H1 (cell line): ENCODE results near the gene SASS6. TPM values are rescaled to one million over a fixed set of nuclear protein-coding genes. Genes with fewer than 3 reads are reported as not detected.

Experiments used
- CTCF ChIA-PET: fragments of 300-600 bp; sonication (Branson Sonifier 250); formaldehyde crosslinking; loops from one replicate; lab custom pipeline; 2021; ENCODE audit not compliant: partially characterized antibody; lab: Charles Lee
- POLR2A ChIA-PET: fragments of 300-600 bp; sonication (Branson Sonifier 250); formaldehyde crosslinking; loops from one replicate; lab custom pipeline; 2021; ENCODE audit warnings: inconsistent platforms; ENCODE audit not compliant: partially characterized antibody; lab: Charles Lee
- DNase-seq, 2 experiments: peaks; one replicate each; pipeline versions ENCODE4 v3.0.0 to v3.0.0-alpha.2; 2010 to 2022; ENCODE audit warnings: low spot score in 2 of 2, low read depth in 1 of 2, mixed read lengths in 1 of 2
- FAIRE-seq: peaks from 2 replicates; lab custom pipeline; 2011; peaks lifted over from hg19 to GRCh38; lab: Jason Lieb, UNC
- H2AFZ ChIP-seq: 2 replicates; pipeline ENCODE4 v1.8.1; 2012; ENCODE audit warnings: low read length, inconsistent platforms
- H2AK5ac ChIP-seq: 2 replicates; pipeline ENCODE4 v1.6.1; 2013; ENCODE audit warnings: low read depth, low read length
- H2BK120ac ChIP-seq: replicated peaks from 2 replicates; pipeline ENCODE3; 2013; ENCODE audit warnings: low read depth, low read length, inconsistent platforms
- H2BK12ac ChIP-seq: 2 replicates; pipeline ENCODE4 v1.6.1; 2013; ENCODE audit warnings: low read depth, low read length
- H2BK15ac ChIP-seq: 2 replicates; pipeline ENCODE4 v1.6.1; 2013; ENCODE audit warnings: low read length
- H2BK20ac ChIP-seq: 2 replicates; pipeline ENCODE4 v1.6.1; 2013; ENCODE audit warnings: low read length
- H2BK5ac ChIP-seq: 2 replicates; pipeline ENCODE4 v1.6.1; 2013; ENCODE audit warnings: low read depth, low read length
- H3K14ac ChIP-seq: 2 replicates; pipeline ENCODE4 v1.6.1; 2013; ENCODE audit warnings: inconsistent platforms; ENCODE audit not compliant: insufficient read length
- H3K18ac ChIP-seq: 2 replicates; pipeline ENCODE4 v1.6.1; 2013; ENCODE audit warnings: low read length; ENCODE audit errors: extremely low read depth
- H3K23ac ChIP-seq: 2 replicates; pipeline ENCODE4 v1.6.1; 2013; ENCODE audit warnings: inconsistent platforms; ENCODE audit not compliant: insufficient read length
- H3K23me2 ChIP-seq: 2 replicates; pipeline ENCODE4 v1.6.1; 2013; ENCODE audit warnings: low read depth, low read length
- H3K27ac ChIP-seq: 2 replicates; pipeline ENCODE4 v1.6.1; 2011; ENCODE audit warnings: low read depth, low read length, inconsistent platforms
- H3K27me3 ChIP-seq, 4 experiments: replicated peaks in 1 of 4; 1 replicate in 1 of 4; 2 replicates in 3 of 4; pipeline versions ENCODE4 v1.6.1 to v1.8.1; 2011 to 2013; ENCODE audit warnings: low read length in 3 of 4, mild to moderate bottlenecking in 3 of 4, inconsistent platforms in 2 of 4, mixed read lengths in 2 of 4, moderate library complexity in 1 of 4; ENCODE audit not compliant: control insufficient read depth in 3 of 4, insufficient read depth in 3 of 4; ENCODE audit errors: extremely low read depth in 1 of 4
- H3K36me3 ChIP-seq, 4 experiments: 2 replicates each; pipeline versions ENCODE4 v1.6.1 to v1.8.1; 2011 to 2013; ENCODE audit warnings: mild to moderate bottlenecking in 4 of 4, low read length in 3 of 4, moderate library complexity in 2 of 4, control low read depth in 1 of 4, inconsistent platforms in 1 of 4; ENCODE audit not compliant: insufficient read depth in 4 of 4, control insufficient read depth in 2 of 4
- H3K4ac ChIP-seq: replicated peaks from 2 replicates; pipeline ENCODE3; 2013; ENCODE audit warnings: low read length, low read depth, mixed read lengths, inconsistent platforms; ENCODE audit not compliant: insufficient read length
- H3K4me1 ChIP-seq, 4 experiments: replicated peaks in 1 of 4; 1 replicate in 1 of 4; 2 replicates in 3 of 4; pipeline versions ENCODE4 v1.6.1 to v1.8.1; 2011 to 2013; ENCODE audit warnings: low read length in 3 of 4, inconsistent platforms in 2 of 4, mixed read lengths in 1 of 4; ENCODE audit not compliant: insufficient read depth in 4 of 4, control insufficient read depth in 3 of 4
- H3K4me2 ChIP-seq, 2 experiments: 2 replicates each; pipeline versions ENCODE4 v1.6.1 to v1.8.1; 2011 to 2013; ENCODE audit warnings: low read depth in 2 of 2, low read length in 2 of 2, control low read depth in 1 of 2, inconsistent platforms in 1 of 2, mild to moderate bottlenecking in 1 of 2; ENCODE audit not compliant: insufficient read depth in 1 of 2
- H3K4me3 ChIP-seq, 4 experiments: fragments of 200-600, 300-600 bp in 1 of 4; sonication (generic), shearing (Covaris generic), sonication (Bioruptor Twin) in 1 of 4; 2 replicates each; pipeline versions ENCODE4 v1.5.1 to v1.8.1; 2011 to 2016; ENCODE audit warnings: low read length in 4 of 4, low read depth in 3 of 4, control low read depth in 2 of 4, inconsistent platforms in 2 of 4, mild to moderate bottlenecking in 2 of 4, mixed read lengths in 1 of 4, moderate library complexity in 1 of 4; ENCODE audit not compliant: insufficient read depth in 2 of 4; ENCODE audit errors: extremely low read depth in 1 of 4
- H3K56ac ChIP-seq: replicated peaks from 2 replicates; pipeline ENCODE3; 2013; ENCODE audit warnings: low read depth, mild to moderate bottlenecking, mixed read lengths, low read length, inconsistent platforms; ENCODE audit not compliant: insufficient read length
- H3K79me1 ChIP-seq: 2 replicates; pipeline ENCODE4 v1.6.1; 2013; ENCODE audit warnings: low read depth, low read length, control low read depth
- H3K79me2 ChIP-seq, 2 experiments: 2 replicates each; pipeline versions ENCODE4 v1.6.1 to v1.8.1; 2012 to 2013; ENCODE audit warnings: low read length in 2 of 2, mild to moderate bottlenecking in 2 of 2, inconsistent platforms in 1 of 2; ENCODE audit not compliant: insufficient read depth in 2 of 2, control insufficient read depth in 1 of 2
- H3K9ac ChIP-seq, 4 experiments: replicated peaks in 1 of 4; 1 replicate in 1 of 4; 2 replicates in 3 of 4; pipeline versions ENCODE4 v1.6.1 to v1.8.1; 2011 to 2013; ENCODE audit warnings: low read depth in 3 of 4, low read length in 3 of 4, control low read depth in 2 of 4, mild to moderate bottlenecking in 2 of 4, moderate library complexity in 2 of 4, inconsistent platforms in 1 of 4; ENCODE audit errors: extremely low read depth in 1 of 4
- H3K9me3 ChIP-seq, 2 experiments: 2 replicates each; pipeline versions ENCODE4 v1.6.1 to v1.8.1; 2012 to 2013; ENCODE audit warnings: mild to moderate bottlenecking in 2 of 2, moderate library complexity in 2 of 2, control low read depth in 1 of 2, inconsistent platforms in 1 of 2, low read depth in 1 of 2, low read length in 1 of 2, mixed read lengths in 1 of 2; ENCODE audit not compliant: insufficient read depth in 2 of 2
- H4K20me1 ChIP-seq, 2 experiments: replicated peaks in 1 of 2; 2 replicates each; pipeline versions ENCODE3 to v1.8.1; 2011 to 2013; ENCODE audit warnings: inconsistent platforms in 2 of 2, low read length in 2 of 2, mild to moderate bottlenecking in 1 of 2; ENCODE audit not compliant: insufficient read depth in 2 of 2, control insufficient read depth in 1 of 2
- H4K5ac ChIP-seq: 2 replicates; pipeline ENCODE4 v1.6.1; 2013; ENCODE audit warnings: low read length, low read depth, mixed read lengths, inconsistent platforms; ENCODE audit not compliant: insufficient read length
- H4K8ac ChIP-seq: 2 replicates; pipeline ENCODE4 v1.8.0; 2013; ENCODE audit warnings: mild to moderate bottlenecking, moderate library complexity, low read length, inconsistent platforms; ENCODE audit not compliant: insufficient read depth; ENCODE audit errors: extremely low read depth
- H4K91ac ChIP-seq: replicated peaks from 2 replicates; pipeline ENCODE3; 2013; ENCODE audit warnings: low read length, mixed read lengths, inconsistent platforms; ENCODE audit not compliant: insufficient read length
- ATF3 ChIP-seq: IDR thresholded peaks from 2 replicates; pipeline ENCODE4 v1.6.1; 2011; ENCODE audit warnings: low read depth, mild to moderate bottlenecking, low read length; ENCODE audit not compliant: insufficient read depth
- CEBPB ChIP-seq: IDR thresholded peaks from 2 replicates; pipeline ENCODE4 v1.6.1; 2012; ENCODE audit warnings: low read depth, low read length
- EGR1 ChIP-seq: IDR thresholded peaks from 2 replicates; pipeline ENCODE4 v1.6.1; 2011; ENCODE audit warnings: low read depth, low read length, borderline replicate concordance
- EZH2 ChIP-seq: fragments of 200-600 bp; sonication (generic); IDR thresholded peaks from 2 replicates; pipeline ENCODE4 v1.7.1; 2012; ENCODE audit warnings: low read depth, mild to moderate bottlenecking, moderate library complexity, low read length, inconsistent platforms; ENCODE audit not compliant: severe bottlenecking
- FOSL1 ChIP-seq: IDR thresholded peaks from 2 replicates; pipeline ENCODE4 v1.6.1; 2011; ENCODE audit warnings: mild to moderate bottlenecking, low read depth, low read length, moderate library complexity; ENCODE audit not compliant: insufficient read depth
- HDAC2 ChIP-seq, 2 experiments: fragments of 300-600 bp in 1 of 2; sonication (generic) in 1 of 2; IDR thresholded peaks; 2 replicates each; pipeline ENCODE4 v1.6.1; 2011 to 2012; ENCODE audit warnings: low read depth in 2 of 2, low read length in 2 of 2, mild to moderate bottlenecking in 2 of 2, moderate library complexity in 2 of 2, borderline replicate concordance in 1 of 2, inconsistent platforms in 1 of 2
- KDM1A ChIP-seq: fragments of 200-600, 300-600 bp; sonication (generic); IDR thresholded peaks from 2 replicates; pipeline ENCODE4 v1.7.1; 2016; ENCODE audit warnings: mild to moderate bottlenecking, low read length, borderline replicate concordance
- KDM5A ChIP-seq: fragments of 200-600 bp; IDR thresholded peaks from 2 replicates; pipeline ENCODE4 v1.7.1; 2012; ENCODE audit warnings: mild to moderate bottlenecking, low read length, inconsistent platforms, mixed read lengths
- MAX ChIP-seq: IDR thresholded peaks from 2 replicates; pipeline ENCODE4 v1.6.1; 2012; ENCODE audit warnings: inconsistent platforms
- RBBP5 ChIP-seq: IDR thresholded peaks from 2 replicates; pipeline ENCODE4 v1.7.1; 2012; ENCODE audit warnings: low read depth, mild to moderate bottlenecking, inconsistent platforms, low read length, moderate library complexity, borderline replicate concordance
- RNF2 ChIP-seq: fragments of 200-900, 300-1000 bp; sonication (generic); IDR thresholded peaks from 2 replicates; pipeline ENCODE4 v1.7.1; 2016; ENCODE audit warnings: borderline replicate concordance, low read depth, mild to moderate bottlenecking, antibody characterized with exemption, low read length; ENCODE audit not compliant: poor library complexity, severe bottlenecking; ENCODE audit errors: missing control alignments
- SIRT6 ChIP-seq: IDR thresholded peaks from one replicate; pipeline ENCODE4 v1.7.1; 2012; ENCODE audit warnings: low read length, inconsistent platforms
- YY1 ChIP-seq: IDR thresholded peaks from 2 replicates; pipeline ENCODE4 v1.6.1; 2011; ENCODE audit warnings: low read depth, mild to moderate bottlenecking, low read length
- WGBS, 2 experiments: shearing (Covaris generic) in 1 of 2; methylation state at CpG; one replicate each; pipeline versions ENCODE4 v1.1.6 to v1.1.7; 2013 to 2015; ENCODE audit warnings: low lambda C conversion rate in 2 of 2, mixed read lengths in 2 of 2, inconsistent platforms in 1 of 2, low coverage in 1 of 2, missing lambda C conversion rate in 1 of 2; ENCODE audit not compliant: insufficient replicate concordance in 2 of 2, insufficient coverage in 1 of 2, insufficient read length in 1 of 2; ENCODE audit errors: extremely low coverage in 1 of 2, missing lambda C conversion rate in 1 of 2; 5-methylcytosine and 5-hydroxymethylcytosine counted together
- polyA plus RNA-seq, 7 experiments: library from polyadenylated mRNA; depleted of rRNA in 3 of 7; stranded (reverse) in 5 of 7; unstranded in 2 of 7; fragments of >200 nt in 5 of 7; fragments of 200-250 nt in 2 of 7; gene quantifications; 1 replicate in 5 of 7; 2 replicates in 1 of 7; 4 replicates in 1 of 7; pipeline versions ENCODE4 v1.2.1 to v1.2.3, GENCODE V29; 2011 to 2013; ENCODE audit warnings: missing spikeins in 2 of 7, mixed read lengths in 2 of 7
- total RNA-seq: library from RNA; stranded (reverse); fragmentation: NEBNext Ultra II Directional; extraction: Animal tissue kit (Norgen Biotek cat#: 25700); gene quantifications from 2 replicates; pipeline ENCODE4 v1.2.1, GENCODE V29; 2021

Gene SASS6
- total and polyA plus RNA-seq, 2 of the 8 experiments (the other 6 are each of a cell fraction or from before 2014, with no cell fraction given) = 1.2 to 13.8 TPM

GRCh38 chr1:100073531-100073930 is 59.2 kb downstream of the SASS6 start:
- Histone ChIP-seq H3K27me3 (no peaks in the 10 kb centered on the region), H3K79me2 (no peaks in the 10 kb centered on the region), H3K23ac (no peak overlapping the region), H4K5ac (no peak overlapping the region), H3K9me3 (no peaks in the 10 kb centered on the region), H2BK120ac (no peak overlapping the region), H2BK12ac (no peak overlapping the region), H4K20me1 (peaks cover 0 to 5% of the 10 kb centered on the region in 2 experiments), H3K23me2 (no peaks in the 10 kb centered on the region), H3K4me2 (no peak overlapping the region), H4K8ac (no peak overlapping the region), H3K56ac (no peak overlapping the region), H3K9ac (peak overlapping the region in 1 of 4 experiments; percentile 15; a peak in 1 of 7 replicates), H3K27ac (no peak overlapping the region), H2AK5ac (no peak overlapping the region), H3K36me3 (peaks cover 0 to 59% (median 31%) of the 10 kb centered on the region in 4 experiments; a peak in 7 of 8 replicates), H2AFZ (no peak overlapping the region), H3K18ac (no peak overlapping the region), H2BK5ac (no peak overlapping the region), H4K91ac (no peak overlapping the region), H3K14ac (no peak overlapping the region), H3K4me3 (no peak overlapping the region), H3K4ac (no peak overlapping the region), H3K4me1 (no peaks in the 10 kb centered on the region; a peak in 1 of 7 replicates), H2BK15ac (no peak overlapping the region), H3K79me1 (no peaks in the 10 kb centered on the region), H2BK20ac (no peak overlapping the region)
- 96% methylated on average over 3 of the region's 3 CpGs; no CpG with 5 or more reads in 1 of the 2 experiments for WGBS, 2 experiments
- FAIRE-seq (no peak), DNase-seq (no peak)
- CTCF ChIA-PET = no interaction called here
- no peak for TF ChIP-seq KDM5A
- TF ChIP-seq EZH2 = no peak
- TF ChIP-seq MAX = no peak
- TF ChIP-seq FOSL1 = no peak
- no peak for TF ChIP-seq ATF3
- no peak for TF ChIP-seq EGR1
- no peak for TF ChIP-seq KDM1A
- no peak for TF ChIP-seq HDAC2 (IDR thresholded peaks at IDR 0.05; ENCODE audit: borderline replicate concordance in 1 of 2, low read depth in 2 of 2, low read length in 2 of 2)
- TF ChIP-seq RBBP5 = no peak
- TF ChIP-seq CEBPB = no peak
- TF ChIP-seq SIRT6 = no peak
- no peak for TF ChIP-seq YY1
- TF ChIP-seq RNF2 = no peak
- POLR2A ChIA-PET = interaction anchor here (0.6 kb wide), 1 partner anchor 14 kb away, joined by 3 read pairs; no protein-coding TSS in a partner anchor
